ENCODE measurements around the gene ABHD17C.

Gene ABHD17C

GRCh38 chr15:80804970-80805495 lies 109.9 kb downstream of the ABHD17C start:
- Histone ChIP-seq H4K20me1 (ENCODE audit: insufficient read depth, low read length, poor library complexity, severe bottlenecking) (no peaks in the 10 kb centered on the region), H3K4me3 (ENCODE audit: low read length, poor library complexity, severe bottlenecking) (peak overlapping the region; percentile 34), H3K9me2 (replicated peaks; ENCODE audit: low read depth, low read length) (no peaks in the 10 kb centered on the region), H3K27me3 (ENCODE audit: insufficient read depth, low read length, poor library complexity, severe bottlenecking) (peaks cover 23% of the 10 kb centered on the region), H3K79me2 (ENCODE audit: insufficient read depth, low read length) (no peaks in the 10 kb centered on the region), H3K9me3 (ENCODE audit: insufficient read depth, low read depth, low read length) (no peaks in the 10 kb centered on the region), H3K4me2 (ENCODE audit: low read depth, low read length, poor library complexity, severe bottlenecking) (peak overlapping the region; percentile 69), H3K4me1 (ENCODE audit: insufficient read depth, low read length, poor library complexity, severe bottlenecking) (peaks cover 4% of the 10 kb centered on the region), H2AFZ (ENCODE audit: low read length) (peak overlapping the region; percentile 73; the same call in 1 of the 2 replicates), H3F3A (ENCODE audit: low read depth) (no peaks in the 10 kb centered on the region), H3K9ac (ENCODE audit: low read depth, low read length, poor library complexity, severe bottlenecking) (no peak overlapping the region), H3K36me3 (ENCODE audit: insufficient read depth, low read length) (no peaks in the 10 kb centered on the region)
- TF ChIP-seq, protein P1, sequence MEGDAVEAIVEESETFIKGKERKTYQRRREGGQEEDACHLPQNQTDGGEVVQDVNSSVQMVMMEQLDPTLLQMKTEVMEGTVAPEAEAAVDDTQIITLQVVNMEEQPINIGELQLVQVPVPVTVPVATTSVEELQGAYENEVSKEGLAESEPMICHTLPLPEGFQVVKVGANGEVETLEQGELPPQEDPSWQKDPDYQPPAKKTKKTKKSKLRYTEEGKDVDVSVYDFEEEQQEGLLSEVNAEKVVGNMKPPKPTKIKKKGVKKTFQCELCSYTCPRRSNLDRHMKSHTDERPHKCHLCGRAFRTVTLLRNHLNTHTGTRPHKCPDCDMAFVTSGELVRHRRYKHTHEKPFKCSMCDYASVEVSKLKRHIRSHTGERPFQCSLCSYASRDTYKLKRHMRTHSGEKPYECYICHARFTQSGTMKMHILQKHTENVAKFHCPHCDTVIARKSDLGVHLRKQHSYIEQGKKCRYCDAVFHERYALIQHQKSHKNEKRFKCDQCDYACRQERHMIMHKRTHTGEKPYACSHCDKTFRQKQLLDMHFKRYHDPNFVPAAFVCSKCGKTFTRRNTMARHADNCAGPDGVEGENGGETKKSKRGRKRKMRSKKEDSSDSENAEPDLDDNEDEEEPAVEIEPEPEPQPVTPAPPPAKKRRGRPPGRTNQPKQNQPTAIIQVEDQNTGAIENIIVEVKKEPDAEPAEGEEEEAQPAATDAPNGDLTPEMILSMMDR (conservative IDR thresholded peaks at IDR 0.05; ENCODE audit: low read length): no peak
- TF ChIP-seq EZH2phosphoT487 (IDR thresholded peaks at IDR 0.05; ENCODE audit: borderline replicate concordance): no peak
